Tibial nerve (tissue), 4 donors: ENCODE measurements around the gene KRTAP10-8. TPM values are rescaled to one million over a fixed set of nuclear protein-coding genes. Genes with fewer than 3 reads are reported as not detected.

Experiments
- DNase-seq, 2 donors: peaks; one replicate each; pipeline ENCODE4 v3.0.0-alpha.2; 2019; ENCODE audit warnings: low spot score in 2 of 2
- H3K27ac ChIP-seq, 4 donors: fragments of 200-600 bp; sonication (generic) in 3 of 4; one replicate each; pipeline ENCODE4 v1.5.1; 2017 to 2019; ENCODE audit warnings: mild to moderate bottlenecking in 1 of 4
- H3K27me3 ChIP-seq, 2 donors: fragments of 200-600 bp; sonication (generic) in 1 of 2; one replicate each; pipeline versions ENCODE4 v1.5.1 to v1.6.0; 2017 to 2019
- H3K36me3 ChIP-seq, 3 donors: fragments of 200-600 bp; sonication (generic); one replicate each; pipeline ENCODE4 v1.5.1; 2018 to 2019
- H3K4me1 ChIP-seq, 4 donors: fragments of 200-600 bp; sonication (generic) in 3 of 4; one replicate each; pipeline ENCODE4 v1.5.1; 2017 to 2019
- H3K4me3 ChIP-seq, 4 donors: fragments of 200-600 bp; sonication (generic) in 3 of 4; one replicate each; pipeline ENCODE4 v1.5.1; 2017 to 2019; ENCODE audit warnings: mild to moderate bottlenecking in 1 of 4, moderate library complexity in 1 of 4
- H3K9me3 ChIP-seq, 4 donors: fragments of 200-600 bp; sonication (generic) in 3 of 4; one replicate each; pipeline ENCODE4 v1.5.1; 2017 to 2019
- EP300 ChIP-seq, 2 donors: sonication (generic); formaldehyde crosslinking; IDR thresholded peaks; one replicate each; pipeline ENCODE4 v1.6.1; 2017; ENCODE audit warnings: antibody characterized with exemption in 2 of 2, mild to moderate bottlenecking in 1 of 2
- POLR2A ChIP-seq, 2 donors: fragments of 450-650 bp; IDR thresholded peaks; one replicate each; pipeline ENCODE4 v1.6.1; 2017; ENCODE audit warnings: antibody characterized with exemption in 2 of 2, mild to moderate bottlenecking in 2 of 2, moderate library complexity in 2 of 2
- WGBS, 2 donors: methylation state at CpG; one replicate each; pipeline ENCODE4 v1.1.5; 2018; 5-methylcytosine and 5-hydroxymethylcytosine counted together
- total RNA-seq, 4 donors: library from RNA; depleted of rRNA; stranded (reverse); fragments of >200 nt; gene quantifications; one replicate each; pipeline ENCODE4 v1.1.0, GENCODE V29; 2016
- TF ChIP-seq, protein P1 (sequence below), 5 experiments: fragments of 200-600 bp in 3 of 5; fragments of 450-650 bp in 2 of 5; sonication (generic) in 3 of 5; IDR thresholded peaks; one replicate each; pipeline ENCODE4 v1.5.1; 2016 to 2019; ENCODE audit warnings: antibody characterized with exemption in 5 of 5, mild to moderate bottlenecking in 3 of 5, moderate library complexity in 2 of 5

Gene KRTAP10-8
- total RNA-seq, 4 donors from 2014 or later, result not detected

DNA sequence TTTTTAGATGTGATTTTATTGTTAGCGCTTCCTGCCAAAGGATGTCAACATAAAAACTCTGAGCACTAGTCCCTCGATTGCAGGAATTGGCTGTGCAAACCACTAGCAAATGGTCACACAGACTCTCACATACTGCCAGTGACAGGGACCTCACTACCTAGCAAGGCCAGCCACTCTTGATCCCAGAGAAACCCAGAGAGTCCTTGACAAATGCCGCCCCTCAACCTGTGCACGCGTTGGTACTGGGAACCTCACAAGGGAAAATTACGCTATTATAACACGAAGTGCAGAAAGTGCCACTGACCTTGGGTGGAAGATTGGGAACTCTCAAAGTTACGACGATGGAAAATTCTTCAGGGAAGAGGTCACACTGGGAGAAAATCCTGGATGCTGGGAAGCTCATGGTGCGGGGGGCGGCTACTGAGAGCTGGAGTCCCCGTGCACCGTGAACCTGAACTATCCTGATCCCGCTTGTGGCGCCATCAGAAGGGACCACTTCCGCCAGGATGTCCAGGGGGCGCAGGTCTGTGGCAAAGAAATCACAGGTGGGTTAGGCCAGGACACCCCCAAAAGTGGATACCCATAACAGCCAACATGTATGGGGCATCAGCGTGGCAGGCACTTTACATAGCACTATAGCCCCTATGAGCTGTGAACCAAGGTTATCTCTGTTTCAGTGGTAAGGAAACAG lies 44.3 kb upstream of the KRTAP10-8 start:
- WGBS, 2 donors, result 92 to 93% methylated on average over 18 of the region's 18 CpGs

DNA sequence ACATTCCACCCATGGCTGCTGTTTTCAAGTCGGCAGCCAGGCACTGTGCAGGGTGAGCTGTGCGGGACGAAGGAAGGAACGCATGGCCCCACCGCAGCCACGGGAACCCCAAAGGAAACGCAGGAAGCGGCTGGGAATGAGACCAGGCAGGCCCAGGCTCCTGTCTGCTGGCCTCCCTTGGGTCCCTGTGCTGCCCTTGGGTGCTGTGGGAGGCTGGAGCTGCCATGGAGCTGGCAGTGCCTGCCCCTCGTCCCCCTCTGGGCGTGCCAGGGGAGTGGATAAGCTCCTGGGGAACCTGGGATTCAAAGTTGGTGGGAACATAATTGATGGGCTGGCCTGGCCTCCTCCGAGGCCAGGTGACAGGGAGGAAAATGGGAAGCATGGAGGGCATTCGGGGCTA lies 43.6 kb upstream of the KRTAP10-8 start:
- H3K36me3 ChIP-seq, result no peaks in the 10 kb centered on the region
- H3K4me3 ChIP-seq, result no peak overlapping the region
- WGBS, 2 donors, result 81 to 84% methylated on average over 11 to 12 of the region's 12 CpGs
- H3K27ac ChIP-seq, result no peak overlapping the region
- DNase-seq, result no peak
- no peaks in the 10 kb centered on the region for H3K27me3 ChIP-seq
- no peaks in the 10 kb centered on the region for H3K4me1 ChIP-seq
- H3K9me3 ChIP-seq, result peaks cover 0 to 29% (median 0%) of the 10 kb centered on the region in 4 donors
- TF ChIP-seq POLR2A (IDR thresholded peaks at IDR 0.05) (no peak), EP300 (IDR thresholded peaks at IDR 0.05) (no peak)
- TF ChIP-seq, protein P1, sequence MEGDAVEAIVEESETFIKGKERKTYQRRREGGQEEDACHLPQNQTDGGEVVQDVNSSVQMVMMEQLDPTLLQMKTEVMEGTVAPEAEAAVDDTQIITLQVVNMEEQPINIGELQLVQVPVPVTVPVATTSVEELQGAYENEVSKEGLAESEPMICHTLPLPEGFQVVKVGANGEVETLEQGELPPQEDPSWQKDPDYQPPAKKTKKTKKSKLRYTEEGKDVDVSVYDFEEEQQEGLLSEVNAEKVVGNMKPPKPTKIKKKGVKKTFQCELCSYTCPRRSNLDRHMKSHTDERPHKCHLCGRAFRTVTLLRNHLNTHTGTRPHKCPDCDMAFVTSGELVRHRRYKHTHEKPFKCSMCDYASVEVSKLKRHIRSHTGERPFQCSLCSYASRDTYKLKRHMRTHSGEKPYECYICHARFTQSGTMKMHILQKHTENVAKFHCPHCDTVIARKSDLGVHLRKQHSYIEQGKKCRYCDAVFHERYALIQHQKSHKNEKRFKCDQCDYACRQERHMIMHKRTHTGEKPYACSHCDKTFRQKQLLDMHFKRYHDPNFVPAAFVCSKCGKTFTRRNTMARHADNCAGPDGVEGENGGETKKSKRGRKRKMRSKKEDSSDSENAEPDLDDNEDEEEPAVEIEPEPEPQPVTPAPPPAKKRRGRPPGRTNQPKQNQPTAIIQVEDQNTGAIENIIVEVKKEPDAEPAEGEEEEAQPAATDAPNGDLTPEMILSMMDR (IDR thresholded peaks at IDR 0.05), result no peak

More for the DNA sequence above, 44.3 kb upstream of the KRTAP10-8 start:
- Histone ChIP-seq H3K36me3 (no peaks in the 10 kb centered on the region), H3K9me3 (peaks cover 0 to 31% (median 0%) of the 10 kb centered on the region in 4 donors), H3K4me3 (no peak overlapping the region), H3K27ac (no peak overlapping the region), H3K4me1 (no peaks in the 10 kb centered on the region), H3K27me3 (no peaks in the 10 kb centered on the region)
- no peak for TF ChIP-seq EP300 (IDR thresholded peaks at IDR 0.05)
- TF ChIP-seq, protein P1 (IDR thresholded peaks at IDR 0.05), result no peak
- TF ChIP-seq POLR2A (IDR thresholded peaks at IDR 0.05), result no peak
- DNase-seq, result no peak

DNA sequence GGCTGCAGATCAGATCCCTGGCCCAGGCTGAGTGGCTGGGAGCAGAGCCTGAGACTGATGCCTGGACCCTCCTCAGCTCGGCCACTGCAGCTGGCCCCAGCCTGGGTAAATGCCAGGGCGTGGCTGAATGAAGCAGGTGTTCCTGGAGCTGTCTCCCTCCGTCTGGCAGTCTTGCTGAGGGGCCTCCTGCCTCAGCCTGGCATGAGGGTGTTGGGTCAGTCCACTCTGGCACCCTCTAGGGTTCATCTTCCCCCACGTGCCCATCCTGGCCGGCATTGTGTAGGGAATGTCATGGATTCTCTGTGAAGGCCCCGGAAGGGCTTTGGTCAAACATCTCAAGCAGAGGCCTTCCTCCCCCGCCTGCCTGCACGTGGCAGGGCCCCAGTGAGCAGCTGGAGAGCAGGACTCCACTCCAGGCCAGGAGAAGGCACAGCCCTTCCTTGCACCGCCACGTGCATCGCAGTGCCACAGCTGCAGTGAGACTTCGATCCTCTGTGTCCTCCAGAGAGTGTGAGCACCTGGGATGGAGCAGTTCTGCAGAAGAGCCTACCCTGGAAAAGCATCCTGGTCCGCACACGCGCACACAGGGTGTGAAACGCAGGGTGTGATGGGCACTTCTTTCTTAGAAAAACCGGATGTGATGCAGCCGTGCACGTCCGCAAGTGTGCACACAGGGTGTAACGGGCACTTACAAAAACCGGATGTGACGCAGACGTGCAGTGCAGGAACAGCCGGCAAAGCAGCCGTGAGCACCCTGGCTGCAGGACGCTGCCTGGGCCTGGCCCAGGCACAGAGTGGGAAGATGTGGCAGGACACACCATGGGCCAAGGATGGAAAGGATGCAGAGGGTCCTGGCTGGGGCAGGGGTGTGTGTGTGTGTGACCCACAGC lies 43.0 kb upstream of the KRTAP10-8 start:
- Histone ChIP-seq H3K27me3 (no peaks in the 10 kb centered on the region), H3K4me3 (no peak overlapping the region), H3K36me3 (no peaks in the 10 kb centered on the region), H3K27ac (no peak overlapping the region), H3K4me1 (no peaks in the 10 kb centered on the region), H3K9me3 (peaks cover 0 to 24% (median 0%) of the 10 kb centered on the region in 4 donors)
- TF ChIP-seq EP300 (IDR thresholded peaks at IDR 0.05) (no peak), POLR2A (IDR thresholded peaks at IDR 0.05) (no peak)
- TF ChIP-seq, protein P1 (IDR thresholded peaks at IDR 0.05), result no peak
- 76 to 80% methylated on average over 22 to 26 of the region's 27 CpGs for WGBS, 2 donors
- no peak for DNase-seq

DNA sequence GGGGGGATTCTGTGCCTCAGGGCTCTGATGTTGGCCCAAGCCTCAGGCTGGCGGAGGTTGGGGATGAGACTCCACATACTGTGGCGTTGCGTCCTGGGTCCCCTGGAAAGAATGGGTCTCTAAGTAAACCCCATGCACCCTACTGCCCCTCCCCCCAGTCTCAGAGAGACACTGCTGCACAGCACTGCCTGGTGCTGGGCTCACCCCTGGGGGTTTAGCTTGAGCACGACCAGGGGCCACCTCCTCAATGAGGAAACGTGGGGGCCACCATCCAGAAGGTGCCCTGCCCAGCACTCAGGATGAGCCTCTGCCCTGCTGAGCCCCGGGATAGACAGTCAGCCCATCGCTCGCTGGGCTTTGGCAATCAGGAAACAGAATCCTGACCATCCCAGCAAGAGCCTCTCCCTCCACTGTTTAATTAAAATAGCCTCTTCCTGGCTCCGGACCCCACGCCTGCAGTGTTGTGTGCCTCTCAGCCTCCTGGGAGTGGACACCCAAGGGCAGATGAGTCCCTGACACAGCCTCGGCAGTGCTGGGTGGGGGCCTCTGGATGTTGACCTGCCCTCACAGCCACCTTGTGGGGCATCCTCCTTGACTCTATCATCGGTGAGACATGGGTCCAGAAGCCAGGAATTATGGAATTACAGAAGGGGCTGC lies 41.9 kb upstream of the KRTAP10-8 start:
- Histone ChIP-seq H3K27ac (no peak overlapping the region), H3K4me3 (no peak overlapping the region), H3K4me1 (no peaks in the 10 kb centered on the region), H3K9me3 (peaks cover 0 to 21% (median 0%) of the 10 kb centered on the region in 4 donors), H3K36me3 (no peaks in the 10 kb centered on the region), H3K27me3 (no peaks in the 10 kb centered on the region)
- DNase-seq, result no peak
- 77 to 81% methylated on average over 11 of the region's 12 CpGs for WGBS, 2 donors
- TF ChIP-seq POLR2A (IDR thresholded peaks at IDR 0.05) (no peak), EP300 (IDR thresholded peaks at IDR 0.05) (no peak)
- TF ChIP-seq, protein P1 (IDR thresholded peaks at IDR 0.05), result no peak
